ENCODE data around the gene HRH1.
"Not testable (repeated sequence)": the region's sequence is repeated elsewhere in the genome, so short reads cannot be mapped to it uniquely, and the experiment has no call there.

Gene HRH1, protein sequence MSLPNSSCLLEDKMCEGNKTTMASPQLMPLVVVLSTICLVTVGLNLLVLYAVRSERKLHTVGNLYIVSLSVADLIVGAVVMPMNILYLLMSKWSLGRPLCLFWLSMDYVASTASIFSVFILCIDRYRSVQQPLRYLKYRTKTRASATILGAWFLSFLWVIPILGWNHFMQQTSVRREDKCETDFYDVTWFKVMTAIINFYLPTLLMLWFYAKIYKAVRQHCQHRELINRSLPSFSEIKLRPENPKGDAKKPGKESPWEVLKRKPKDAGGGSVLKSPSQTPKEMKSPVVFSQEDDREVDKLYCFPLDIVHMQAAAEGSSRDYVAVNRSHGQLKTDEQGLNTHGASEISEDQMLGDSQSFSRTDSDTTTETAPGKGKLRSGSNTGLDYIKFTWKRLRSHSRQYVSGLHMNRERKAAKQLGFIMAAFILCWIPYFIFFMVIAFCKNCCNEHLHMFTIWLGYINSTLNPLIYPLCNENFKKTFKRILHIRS

DNA sequence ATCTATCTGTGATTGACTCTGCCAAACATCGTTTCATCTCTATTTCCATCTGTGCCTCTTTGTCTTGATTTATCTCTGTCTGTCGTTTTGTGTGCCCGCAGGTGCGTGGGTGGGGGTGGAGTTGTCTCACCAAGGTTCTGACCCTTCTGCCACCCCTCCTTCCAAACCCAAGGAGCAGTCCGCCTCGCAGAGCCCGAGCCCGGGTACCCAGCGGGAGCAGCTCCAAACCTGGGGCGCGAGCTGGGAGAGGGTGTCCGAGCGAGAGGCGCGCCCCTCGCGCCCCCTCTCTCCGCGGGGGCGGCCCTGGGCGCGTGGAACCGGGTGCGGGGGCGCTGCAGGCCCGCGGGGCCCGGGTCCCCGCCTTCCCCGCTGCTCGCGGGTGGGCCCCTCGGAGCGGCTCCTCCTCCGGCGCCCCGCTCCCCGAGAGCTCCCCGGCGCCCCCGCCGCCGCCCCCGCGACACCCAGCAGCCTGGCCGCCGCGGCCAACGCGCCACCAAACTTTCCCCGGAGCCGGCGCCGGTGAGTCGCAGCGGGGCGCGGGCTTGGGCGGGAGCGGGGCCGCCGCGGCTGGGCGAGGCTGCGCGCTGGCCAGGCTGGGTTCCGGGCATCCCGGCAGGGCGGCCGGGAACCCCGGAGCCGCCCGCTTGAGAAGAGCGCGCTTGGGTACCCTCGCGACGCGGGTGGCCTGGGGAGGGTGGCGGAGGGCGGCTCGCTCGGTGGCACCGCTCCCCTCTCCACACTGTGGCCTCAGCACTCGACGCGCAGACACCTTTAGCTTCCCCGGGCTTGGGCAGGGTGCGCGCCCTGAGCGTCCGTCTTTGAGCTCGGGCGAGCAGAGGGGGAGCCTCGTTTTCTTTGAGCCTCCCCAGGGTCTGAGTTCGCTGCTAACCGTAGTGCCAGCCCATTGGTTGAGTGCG is at the start of gene HRH1:
Gene HRH1, plus strand, starts transcription at position 458 of the 917 bp plus-strand sequence. CDS start 104,545 bp downstream, outside the sequence.
- no peak for DNase-seq (ENCODE audit: extremely low read depth in 1 of 2, low read depth in 1 of 2)

DNA sequence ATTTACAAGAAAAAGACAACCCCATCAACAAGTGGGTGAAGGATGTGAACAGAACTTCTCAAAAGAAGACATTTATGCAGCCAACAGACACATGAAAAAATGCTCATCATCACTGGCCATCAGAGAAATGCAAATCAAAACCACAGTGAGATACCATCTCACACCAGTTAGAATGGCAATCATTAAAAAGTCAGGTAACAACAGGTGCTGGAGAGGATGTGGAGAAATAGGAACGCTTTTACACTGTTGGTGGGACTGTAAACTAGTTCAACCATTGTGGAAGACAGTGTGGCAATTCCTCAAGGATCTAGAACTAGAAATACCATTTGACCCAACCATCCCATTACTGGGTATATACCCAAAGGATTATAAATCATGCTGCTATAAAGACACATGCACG is 41.0 kb upstream of the HRH1 start:
- not testable (repeated sequence) for DNase-seq (ENCODE audit: extremely low read depth in 1 of 2, low read depth in 1 of 2)

DNA sequence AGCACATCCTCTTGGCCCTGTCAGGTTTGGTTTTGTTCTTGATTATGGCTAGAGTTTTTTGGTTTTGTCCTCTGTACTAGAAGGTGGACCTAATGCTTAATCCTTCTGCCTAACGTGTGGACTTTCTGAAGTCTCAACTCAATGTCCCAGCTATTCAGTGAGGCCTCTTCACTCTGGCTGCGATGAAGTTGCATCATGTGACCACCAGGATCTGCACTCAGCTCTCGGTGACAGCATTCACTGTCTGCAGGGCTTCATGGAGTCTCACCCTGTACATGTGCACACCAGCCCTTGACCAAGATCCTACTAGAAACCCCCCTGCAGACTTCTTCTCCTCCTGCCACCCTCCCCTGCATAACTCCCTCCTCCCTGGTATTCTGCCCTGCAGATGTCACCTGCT is 38.7 kb upstream of the HRH1 start:
- DNase-seq (ENCODE audit: extremely low read depth in 1 of 2, low read depth in 1 of 2) = no peak

GRCh38 chr3:11116336-11117059 is 37.8 kb upstream of the HRH1 start:
- DNase-seq (ENCODE audit: extremely low read depth in 1 of 2, low read depth in 1 of 2) = no peak

- no peak for DNase-seq (ENCODE audit: extremely low read depth in 1 of 2, low read depth in 1 of 2)
Observed at GRCh38 chr3:11117591-11117990, 36.7 kb upstream of the HRH1 start.

GRCh38 chr3:11118181-11118682 is 36.1 kb upstream of the HRH1 start:
- no peak for DNase-seq (ENCODE audit: extremely low read depth in 1 of 2, low read depth in 1 of 2)

GRCh38 chr3:11120091-11120805 is 34.0 kb upstream of the HRH1 start:
- no peak for DNase-seq (ENCODE audit: extremely low read depth in 1 of 2, low read depth in 1 of 2)

- no peak for DNase-seq (ENCODE audit: extremely low read depth in 1 of 2, low read depth in 1 of 2)
Observed at GRCh38 chr3:11126653-11127052, 27.6 kb upstream of the HRH1 start.

GRCh38 chr3:11128682-11129632 is 25.3 kb upstream of the HRH1 start:
- DNase-seq (ENCODE audit: extremely low read depth in 1 of 2, low read depth in 1 of 2) = peak; percentile 16 to 26

- no peak for DNase-seq (ENCODE audit: extremely low read depth in 1 of 2, low read depth in 1 of 2)
Observed at GRCh38 chr3:11130385-11130784, 23.9 kb upstream of the HRH1 start.

DNA sequence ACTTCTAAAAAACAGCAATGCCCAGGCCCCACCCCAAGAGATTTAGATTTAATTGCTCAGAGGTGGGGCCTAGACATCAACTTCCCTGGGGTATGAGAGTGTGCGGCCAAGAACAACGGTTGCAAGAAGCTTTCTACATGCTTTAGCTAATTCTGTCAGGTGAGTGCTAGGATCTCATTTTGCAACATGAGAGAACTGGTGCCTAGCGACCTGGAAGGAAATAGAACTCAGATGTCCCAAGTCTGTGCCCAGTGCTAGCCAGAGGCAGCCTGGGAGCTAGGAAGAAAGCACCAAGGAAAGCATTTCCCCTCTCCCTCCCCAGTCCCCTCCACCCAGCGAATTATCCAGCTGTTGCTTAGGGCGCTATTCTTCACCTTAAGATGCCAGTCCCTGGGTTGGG is 22.9 kb upstream of the HRH1 start:
- DNase-seq (ENCODE audit: extremely low read depth in 1 of 2, low read depth in 1 of 2) = no peak

GRCh38 chr3:11131886-11132285 is 22.4 kb upstream of the HRH1 start:
- not testable (repeated sequence) for DNase-seq (ENCODE audit: extremely low read depth in 1 of 2, low read depth in 1 of 2)

- no peak for DNase-seq (ENCODE audit: extremely low read depth in 1 of 2, low read depth in 1 of 2)
Observed at GRCh38 chr3:11132861-11133260, 21.4 kb upstream of the HRH1 start.

DNA sequence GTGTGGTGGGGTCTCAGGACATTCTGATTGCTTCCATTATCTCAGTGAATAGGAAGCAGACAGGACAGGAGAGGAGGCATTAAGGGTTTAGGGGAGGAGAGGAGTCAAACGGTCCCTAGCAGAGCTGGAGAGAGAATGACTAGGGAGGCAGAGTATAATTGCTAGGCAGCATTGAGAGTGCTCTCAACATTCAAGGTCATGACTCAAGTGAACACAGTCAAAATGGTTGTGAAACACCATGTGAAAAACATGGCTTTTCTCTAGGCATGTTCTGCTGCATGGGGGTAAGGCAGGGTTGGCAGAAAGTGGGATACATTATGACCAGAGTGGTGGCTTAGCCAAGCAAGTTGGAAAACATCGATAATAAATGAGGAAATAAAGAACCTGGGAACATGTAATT is 19.5 kb upstream of the HRH1 start:
- DNase-seq (ENCODE audit: extremely low read depth in 1 of 2, low read depth in 1 of 2) = no peak

- no peak for DNase-seq (ENCODE audit: extremely low read depth in 1 of 2, low read depth in 1 of 2)
Observed at GRCh38 chr3:11136116-11136515, 18.2 kb upstream of the HRH1 start.

- DNase-seq (ENCODE audit: extremely low read depth in 1 of 2, low read depth in 1 of 2) = no peak
Observed at GRCh38 chr3:11136830-11137626, 17.3 kb upstream of the HRH1 start.

GRCh38 chr3:11137627-11137959 is 16.7 kb upstream of the HRH1 start:
- no peak for DNase-seq (ENCODE audit: extremely low read depth in 1 of 2, low read depth in 1 of 2)

GRCh38 chr3:11138371-11138770 is 15.9 kb upstream of the HRH1 start:
- DNase-seq (ENCODE audit: extremely low read depth in 1 of 2, low read depth in 1 of 2) = no peak

All from stimulated activated CD8-positive, alpha-beta memory T cell treated with anti-CD3 and anti-CD28 coated beads, Interleukin-7, amount 100 ng/mL, for 48 hours (primary cell).